Measurements from ENCODE around the gene HCRTR1.

- TF ChIP-seq, protein P1, sequence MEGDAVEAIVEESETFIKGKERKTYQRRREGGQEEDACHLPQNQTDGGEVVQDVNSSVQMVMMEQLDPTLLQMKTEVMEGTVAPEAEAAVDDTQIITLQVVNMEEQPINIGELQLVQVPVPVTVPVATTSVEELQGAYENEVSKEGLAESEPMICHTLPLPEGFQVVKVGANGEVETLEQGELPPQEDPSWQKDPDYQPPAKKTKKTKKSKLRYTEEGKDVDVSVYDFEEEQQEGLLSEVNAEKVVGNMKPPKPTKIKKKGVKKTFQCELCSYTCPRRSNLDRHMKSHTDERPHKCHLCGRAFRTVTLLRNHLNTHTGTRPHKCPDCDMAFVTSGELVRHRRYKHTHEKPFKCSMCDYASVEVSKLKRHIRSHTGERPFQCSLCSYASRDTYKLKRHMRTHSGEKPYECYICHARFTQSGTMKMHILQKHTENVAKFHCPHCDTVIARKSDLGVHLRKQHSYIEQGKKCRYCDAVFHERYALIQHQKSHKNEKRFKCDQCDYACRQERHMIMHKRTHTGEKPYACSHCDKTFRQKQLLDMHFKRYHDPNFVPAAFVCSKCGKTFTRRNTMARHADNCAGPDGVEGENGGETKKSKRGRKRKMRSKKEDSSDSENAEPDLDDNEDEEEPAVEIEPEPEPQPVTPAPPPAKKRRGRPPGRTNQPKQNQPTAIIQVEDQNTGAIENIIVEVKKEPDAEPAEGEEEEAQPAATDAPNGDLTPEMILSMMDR (conservative IDR thresholded peaks at IDR 0.05; ENCODE audit: low read depth, low read length) = no peak
- TF ChIP-seq EZH2 (IDR thresholded peaks at IDR 0.05; ENCODE audit: low read length, unreplicated experiment) (no peak), EZH2phosphoT487 (IDR thresholded peaks at IDR 0.05; ENCODE audit: borderline replicate concordance, low read length) (no peak)
Observed at GRCh38 chr1:31623365-31623764, 5.9 kb downstream of the HCRTR1 start.
